Cardiac atrium fibroblast (primary cell): ENCODE data around the gene NEB. TPM values are rescaled to one million over a fixed set of nuclear protein-coding genes. Genes with fewer than 3 reads are reported as not detected.

Experiments used
- total RNA-seq: library from RNA; depleted of rRNA; stranded (reverse); fragments of >200 nt; gene quantifications from 2 replicates; pipeline ENCODE4 v1.2.3, GENCODE V29; 2015

NEB gene, protein sequence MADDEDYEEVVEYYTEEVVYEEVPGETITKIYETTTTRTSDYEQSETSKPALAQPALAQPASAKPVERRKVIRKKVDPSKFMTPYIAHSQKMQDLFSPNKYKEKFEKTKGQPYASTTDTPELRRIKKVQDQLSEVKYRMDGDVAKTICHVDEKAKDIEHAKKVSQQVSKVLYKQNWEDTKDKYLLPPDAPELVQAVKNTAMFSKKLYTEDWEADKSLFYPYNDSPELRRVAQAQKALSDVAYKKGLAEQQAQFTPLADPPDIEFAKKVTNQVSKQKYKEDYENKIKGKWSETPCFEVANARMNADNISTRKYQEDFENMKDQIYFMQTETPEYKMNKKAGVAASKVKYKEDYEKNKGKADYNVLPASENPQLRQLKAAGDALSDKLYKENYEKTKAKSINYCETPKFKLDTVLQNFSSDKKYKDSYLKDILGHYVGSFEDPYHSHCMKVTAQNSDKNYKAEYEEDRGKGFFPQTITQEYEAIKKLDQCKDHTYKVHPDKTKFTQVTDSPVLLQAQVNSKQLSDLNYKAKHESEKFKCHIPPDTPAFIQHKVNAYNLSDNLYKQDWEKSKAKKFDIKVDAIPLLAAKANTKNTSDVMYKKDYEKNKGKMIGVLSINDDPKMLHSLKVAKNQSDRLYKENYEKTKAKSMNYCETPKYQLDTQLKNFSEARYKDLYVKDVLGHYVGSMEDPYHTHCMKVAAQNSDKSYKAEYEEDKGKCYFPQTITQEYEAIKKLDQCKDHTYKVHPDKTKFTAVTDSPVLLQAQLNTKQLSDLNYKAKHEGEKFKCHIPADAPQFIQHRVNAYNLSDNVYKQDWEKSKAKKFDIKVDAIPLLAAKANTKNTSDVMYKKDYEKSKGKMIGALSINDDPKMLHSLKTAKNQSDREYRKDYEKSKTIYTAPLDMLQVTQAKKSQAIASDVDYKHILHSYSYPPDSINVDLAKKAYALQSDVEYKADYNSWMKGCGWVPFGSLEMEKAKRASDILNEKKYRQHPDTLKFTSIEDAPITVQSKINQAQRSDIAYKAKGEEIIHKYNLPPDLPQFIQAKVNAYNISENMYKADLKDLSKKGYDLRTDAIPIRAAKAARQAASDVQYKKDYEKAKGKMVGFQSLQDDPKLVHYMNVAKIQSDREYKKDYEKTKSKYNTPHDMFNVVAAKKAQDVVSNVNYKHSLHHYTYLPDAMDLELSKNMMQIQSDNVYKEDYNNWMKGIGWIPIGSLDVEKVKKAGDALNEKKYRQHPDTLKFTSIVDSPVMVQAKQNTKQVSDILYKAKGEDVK (N-terminal part only)
- total RNA-seq = under 0.01 TPM in 2 replicates

GRCh38 chr2:151733771-151734672 is at the start of gene NEB:
TSS of gene NEB (minus strand) at chr2:151734476. CDS start at chr2:151733156, 1,320 bp downstream.

Other genes with a start within 250 kb of the NEB start
- gene ARL5A, start 93.9 kb upstream of the NEB start, total RNA-seq = 27.7 and 29.8 TPM in 2 replicates